HuH-7 (cell line): Measurements from ENCODE around the gene TFE3.
"Not testable (repeated sequence)": the region's sequence is repeated elsewhere in the genome, so short reads cannot be mapped to it uniquely, and the experiment has no call there.

Experiments used
- DNase-seq: peaks from one replicate; pipeline ENCODE4 v3.0.0; 2011; ENCODE audit warnings: low spot score

Gene TFE3

GRCh38 chrX:49001521-49002090 lies 41.6 kb downstream of the TFE3 start:
- no peak for DNase-seq

GRCh38 chrX:49000636-49001035 lies 42.5 kb downstream of the TFE3 start:
- no peak for DNase-seq

GRCh38 chrX:48999030-48999429 lies 44.1 kb downstream of the TFE3 start:
- no peak for DNase-seq

DNA sequence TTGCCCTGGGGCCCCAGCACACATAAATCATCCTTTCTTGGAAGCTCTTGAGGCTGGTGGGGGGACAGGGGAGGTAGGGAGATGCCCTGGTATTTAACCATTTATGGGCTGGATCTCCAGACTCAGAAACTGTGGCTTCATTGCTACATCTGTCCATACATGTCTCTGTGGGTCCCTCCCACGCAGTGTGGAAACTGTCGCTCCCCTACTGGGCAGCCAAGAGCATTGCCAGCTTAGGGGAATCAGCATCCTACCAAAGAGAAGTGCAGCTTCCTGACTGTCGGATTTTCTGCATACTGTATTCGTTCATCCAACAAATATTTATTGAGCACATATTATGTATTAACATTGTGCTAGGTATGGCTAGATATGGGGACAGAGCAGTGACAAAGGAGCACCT lies 44.8 kb downstream of the TFE3 start:
- DNase-seq = no peak

GRCh38 chrX:48997865-48998264 lies 45.3 kb downstream of the TFE3 start:
- DNase-seq = no peak

DNA sequence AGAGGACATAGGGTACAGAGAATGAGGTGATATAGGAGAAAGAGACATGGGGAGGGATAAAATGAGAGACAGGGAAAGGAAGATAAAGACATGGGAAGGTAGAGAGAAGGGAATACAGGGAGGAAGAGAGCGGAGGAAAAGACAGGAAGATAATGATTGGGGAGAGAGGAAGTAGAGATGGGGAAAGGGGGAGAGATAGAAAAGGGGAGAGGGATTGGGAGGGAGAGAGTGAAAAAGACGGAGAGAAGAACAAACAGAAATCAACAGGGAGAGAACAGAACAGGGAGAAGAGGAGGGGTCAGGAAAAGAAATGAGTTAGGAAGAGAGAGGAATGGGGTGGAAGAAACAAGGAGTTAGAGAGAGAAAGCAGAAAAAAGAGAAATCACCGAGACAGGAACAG lies 45.7 kb downstream of the TFE3 start:
- DNase-seq = no peak

DNA sequence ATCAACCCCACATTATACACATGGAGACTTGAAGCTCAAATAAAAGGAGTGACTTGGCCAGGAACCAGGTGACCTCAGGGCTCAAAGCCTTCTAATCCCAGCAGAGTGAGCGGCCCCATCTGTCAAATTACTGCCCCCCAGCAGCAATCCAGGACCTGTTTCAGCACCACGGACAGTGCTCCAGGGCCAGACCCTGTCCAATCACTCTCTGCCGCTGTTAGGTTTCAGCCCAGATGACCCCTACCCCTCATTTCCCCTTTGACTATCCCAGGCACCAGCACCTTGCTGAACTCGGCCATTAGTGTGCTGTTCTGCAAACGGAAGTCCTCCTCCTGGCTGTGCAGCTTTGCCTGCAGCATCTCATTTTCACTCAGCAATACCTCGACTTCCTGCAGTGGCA lies 46.2 kb downstream of the TFE3 start:
- DNase-seq = no peak

GRCh38 chrX:48992341-48992740 lies 50.8 kb downstream of the TFE3 start:
- DNase-seq = no peak

DNA sequence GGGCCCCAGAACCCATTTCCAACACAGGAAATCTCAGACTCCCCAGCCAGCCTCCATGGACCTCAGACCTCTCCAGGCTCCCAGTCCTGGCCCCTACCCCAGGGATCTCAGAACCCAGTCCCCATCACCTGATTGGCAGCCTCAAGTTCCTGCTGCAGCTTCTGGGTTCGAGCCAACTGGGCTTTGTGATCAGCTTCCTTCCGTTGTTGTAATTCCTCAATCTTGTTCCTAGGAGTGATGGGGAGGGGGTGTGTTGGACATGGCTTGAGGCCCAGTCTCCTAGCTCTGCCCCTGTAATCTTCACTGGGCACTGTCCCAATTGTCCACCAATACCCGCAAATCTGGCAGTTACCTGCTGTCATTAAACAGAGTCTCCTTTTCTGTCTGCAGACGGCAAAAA lies 53.7 kb downstream of the TFE3 start:
- DNase-seq = no peak

DNA sequence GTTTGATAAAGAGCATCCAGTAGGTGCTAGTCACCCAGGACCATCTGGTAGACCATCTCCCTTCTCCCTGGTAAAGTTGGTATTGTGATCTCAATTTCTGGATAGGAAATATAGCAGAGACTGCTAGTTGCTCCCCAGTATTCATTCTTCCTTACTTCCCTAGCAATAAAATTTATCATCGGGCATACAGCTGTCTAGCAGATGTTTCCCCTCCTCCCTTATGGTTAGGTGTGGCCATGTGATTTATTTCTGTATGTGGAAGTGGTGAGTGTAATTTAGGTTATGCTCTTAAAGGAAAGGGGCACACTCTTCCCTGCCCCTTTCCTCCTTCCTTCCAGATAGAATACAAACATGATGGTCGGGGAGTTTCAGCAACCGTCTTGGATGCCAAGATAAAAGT lies 59.3 kb downstream of the TFE3 start:
- DNase-seq = no peak

GRCh38 chrX:48983081-48983480 lies 60.1 kb downstream of the TFE3 start:
- DNase-seq = no peak

GRCh38 chrX:48981178-48981577 lies 62.0 kb downstream of the TFE3 start:
- DNase-seq = no peak

DNA sequence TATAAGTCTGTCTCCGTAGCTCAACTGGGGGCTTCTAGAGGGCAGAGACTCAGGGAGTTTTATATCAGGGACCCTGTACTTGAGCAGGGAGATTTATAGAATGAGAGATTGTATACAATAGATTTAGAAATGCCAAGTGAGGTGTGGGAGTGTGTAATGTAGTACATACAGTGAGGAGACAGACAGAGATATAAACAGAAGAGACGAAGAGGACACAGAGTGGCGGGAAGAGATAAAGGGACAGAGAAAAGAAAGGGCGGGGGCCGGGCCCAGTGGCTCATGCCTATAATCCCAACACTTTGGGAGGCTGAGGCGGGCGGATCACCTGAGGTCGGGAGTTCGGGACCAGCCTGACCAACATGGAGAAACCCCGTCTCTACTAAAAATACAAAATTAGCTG lies 62.8 kb downstream of the TFE3 start:
- not testable (repeated sequence) for DNase-seq
